ENCODE data around the gene AKAP1. TPM values are rescaled to one million over a fixed set of nuclear protein-coding genes. Genes with fewer than 3 reads are reported as not detected.

The AKAP1 gene
- total RNA-seq, 6 experiments from 2014 or later = 31.2 to 58.5 (median 43.1) TPM

DNA sequence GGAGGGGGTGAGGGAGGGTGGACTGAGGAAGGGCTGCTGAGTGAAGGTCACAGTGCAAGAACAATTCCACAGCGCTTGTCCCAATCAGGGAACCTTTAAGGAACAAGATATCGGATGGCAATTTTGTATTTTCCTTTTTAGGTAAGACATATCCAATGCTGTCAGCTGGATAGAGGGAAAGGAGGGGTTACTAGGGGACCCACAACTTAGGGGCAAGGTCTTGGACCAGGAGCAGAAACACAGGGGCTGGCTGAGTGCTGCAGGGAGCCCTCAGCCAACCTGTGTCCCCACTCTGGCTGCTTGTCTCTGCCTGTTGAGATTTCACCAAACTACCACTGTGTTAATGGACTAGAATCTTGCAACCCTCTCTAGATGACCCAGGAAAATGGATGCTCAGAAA, 47.6 kb downstream of the AKAP1 start:
- no peak for TF ChIP-seq POLR2A (IDR thresholded peaks at IDR 0.05)
- TF ChIP-seq, protein P1, sequence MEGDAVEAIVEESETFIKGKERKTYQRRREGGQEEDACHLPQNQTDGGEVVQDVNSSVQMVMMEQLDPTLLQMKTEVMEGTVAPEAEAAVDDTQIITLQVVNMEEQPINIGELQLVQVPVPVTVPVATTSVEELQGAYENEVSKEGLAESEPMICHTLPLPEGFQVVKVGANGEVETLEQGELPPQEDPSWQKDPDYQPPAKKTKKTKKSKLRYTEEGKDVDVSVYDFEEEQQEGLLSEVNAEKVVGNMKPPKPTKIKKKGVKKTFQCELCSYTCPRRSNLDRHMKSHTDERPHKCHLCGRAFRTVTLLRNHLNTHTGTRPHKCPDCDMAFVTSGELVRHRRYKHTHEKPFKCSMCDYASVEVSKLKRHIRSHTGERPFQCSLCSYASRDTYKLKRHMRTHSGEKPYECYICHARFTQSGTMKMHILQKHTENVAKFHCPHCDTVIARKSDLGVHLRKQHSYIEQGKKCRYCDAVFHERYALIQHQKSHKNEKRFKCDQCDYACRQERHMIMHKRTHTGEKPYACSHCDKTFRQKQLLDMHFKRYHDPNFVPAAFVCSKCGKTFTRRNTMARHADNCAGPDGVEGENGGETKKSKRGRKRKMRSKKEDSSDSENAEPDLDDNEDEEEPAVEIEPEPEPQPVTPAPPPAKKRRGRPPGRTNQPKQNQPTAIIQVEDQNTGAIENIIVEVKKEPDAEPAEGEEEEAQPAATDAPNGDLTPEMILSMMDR (IDR thresholded peaks at IDR 0.05) = no peak
- Histone ChIP-seq H3K27ac (no peak overlapping the region), H3K4me1 (no peaks in the 10 kb centered on the region), H3K4me3 (no peak overlapping the region), H3K9me3 (no peaks in the 10 kb centered on the region), H3K27me3 (no peaks in the 10 kb centered on the region), H3K36me3 (no peaks in the 10 kb centered on the region)
- intact Hi-C loops (cut with DNase I) = loop anchor here (5.0 to 10.0 kb wide), 4 partner anchors 612 to 982 kb away; partner anchors contain the start of gene CCDC182 (in 1 of the 2)
- WGBS (ENCODE audit: insufficient coverage, low coverage, low lambda C conversion rate, missing lambda C conversion rate) = 95% methylated on average over 2 of the region's 2 CpGs
- ATAC-seq (no peak), DNase-seq (no peak)

GRCh38 chr17:57133486-57133885, 48.4 kb downstream of the AKAP1 start:
- Histone ChIP-seq H3K4me1 (no peaks in the 10 kb centered on the region), H3K27ac (no peak overlapping the region), H3K4me3 (no peak overlapping the region), H3K36me3 (no peaks in the 10 kb centered on the region), H3K9me3 (no peaks in the 10 kb centered on the region), H3K27me3 (no peaks in the 10 kb centered on the region)
- intact Hi-C loops (cut with DNase I) = loop anchor here (5.0 to 10.0 kb wide), 4 partner anchors 611 to 981 kb away; partner anchors contain the start of gene CCDC182 (in 1 of the 2)
- TF ChIP-seq, protein P1 (IDR thresholded peaks at IDR 0.05) = no peak
- no peak for TF ChIP-seq POLR2A (IDR thresholded peaks at IDR 0.05)
- DNase-seq = no peak
- WGBS (ENCODE audit: insufficient coverage, low coverage, low lambda C conversion rate, missing lambda C conversion rate) = 89% methylated on average over 5 of the region's 7 CpGs
- ATAC-seq = no peak

GRCh38 chr17:57135026-57135788, 50.2 kb downstream of the AKAP1 start:
- WGBS (ENCODE audit: insufficient coverage, low coverage, low lambda C conversion rate, missing lambda C conversion rate) = 86% methylated on average over 11 of the region's 13 CpGs
- H3K9me3 ChIP-seq = no peaks in the 10 kb centered on the region
- intact Hi-C loops (cut with DNase I) = loop anchor here (10.0 kb wide), 3 partner anchors 610 to 980 kb away; partner anchors contain the start of gene CCDC182 (in 1 of the 2)
- H3K36me3 ChIP-seq = no peaks in the 10 kb centered on the region
- no peak overlapping the region for H3K4me3 ChIP-seq
- no peaks in the 10 kb centered on the region for H3K4me1 ChIP-seq
- TF ChIP-seq POLR2A (IDR thresholded peaks at IDR 0.05) = no peak
- TF ChIP-seq, protein P1 (IDR thresholded peaks at IDR 0.05) = no peak
- H3K27me3 ChIP-seq = no peaks in the 10 kb centered on the region
- no peak for DNase-seq
- H3K27ac ChIP-seq = no peak overlapping the region
- ATAC-seq = no peak

GRCh38 chr17:57135789-57136291, 50.8 kb downstream of the AKAP1 start:
- Histone ChIP-seq H3K36me3 (no peaks in the 10 kb centered on the region), H3K27me3 (no peaks in the 10 kb centered on the region), H3K27ac (no peak overlapping the region), H3K4me3 (no peak overlapping the region), H3K9me3 (no peaks in the 10 kb centered on the region), H3K4me1 (no peaks in the 10 kb centered on the region)
- intact Hi-C loops (cut with DNase I) = loop anchor here (10.0 kb wide), 3 partner anchors 609 to 979 kb away; partner anchors contain the start of gene CCDC182 (in 1 of the 2)
- DNase-seq (no peak), ATAC-seq (no peak)
- WGBS (ENCODE audit: insufficient coverage, low coverage, low lambda C conversion rate, missing lambda C conversion rate) = 41% methylated on average over 21 of the region's 21 CpGs
- TF ChIP-seq, protein P1 (IDR thresholded peaks at IDR 0.05) = no peak
- no peak for TF ChIP-seq POLR2A (IDR thresholded peaks at IDR 0.05)

Data from right lobe of liver (tissue), 6 donors.